ENCODE results near the gene TCF7L1.
"Not testable (repeated sequence)": the region's sequence is repeated elsewhere in the genome, so short reads cannot be mapped to it uniquely, and the experiment has no call there.

The TCF7L1 gene

GRCh38 chr2:85132397-85132796 is 795 bp upstream of the TCF7L1 start:
- no peak for DNase-seq (ENCODE audit: low read depth in 1 of 2, low spot score in 1 of 2)

GRCh38 chr2:85133751-85134254 is 611 bp downstream of the TCF7L1 start:
- DNase-seq (ENCODE audit: low read depth in 1 of 2, low spot score in 1 of 2): no peak

- DNase-seq (ENCODE audit: low read depth in 1 of 2, low spot score in 1 of 2): no peak
Observed at GRCh38 chr2:85134255-85134895, 1.2 kb downstream of the TCF7L1 start.

GRCh38 chr2:85134896-85135659 is 1.9 kb downstream of the TCF7L1 start:
- DNase-seq (ENCODE audit: low read depth in 1 of 2, low spot score in 1 of 2): no peak

- DNase-seq (ENCODE audit: low read depth in 1 of 2, low spot score in 1 of 2): no peak
Observed at GRCh38 chr2:85135660-85135914, 2.4 kb downstream of the TCF7L1 start.

GRCh38 chr2:85137156-85137555 is 4.0 kb downstream of the TCF7L1 start:
- no peak for DNase-seq (ENCODE audit: low read depth in 1 of 2, low spot score in 1 of 2)

GRCh38 chr2:85143463-85144082 is 10.4 kb downstream of the TCF7L1 start:
- DNase-seq (ENCODE audit: low read depth in 1 of 2, low spot score in 1 of 2): no peak

- no peak for DNase-seq (ENCODE audit: low read depth in 1 of 2, low spot score in 1 of 2)
Observed at GRCh38 chr2:85145116-85145820, 12.1 kb downstream of the TCF7L1 start.

- DNase-seq (ENCODE audit: low read depth in 1 of 2, low spot score in 1 of 2): no peak
Observed at GRCh38 chr2:85148190-85148589, 15.0 kb downstream of the TCF7L1 start.

- DNase-seq (ENCODE audit: low read depth in 1 of 2, low spot score in 1 of 2): no peak
Observed at GRCh38 chr2:85151026-85151425, 17.8 kb downstream of the TCF7L1 start.

GRCh38 chr2:85152895-85153294 is 19.7 kb downstream of the TCF7L1 start:
- DNase-seq (ENCODE audit: low read depth in 1 of 2, low spot score in 1 of 2): no peak

- no peak for DNase-seq (ENCODE audit: low read depth in 1 of 2, low spot score in 1 of 2)
Observed at GRCh38 chr2:85154048-85154753, 21.0 kb downstream of the TCF7L1 start.

GRCh38 chr2:85155082-85155481 is 21.9 kb downstream of the TCF7L1 start:
- DNase-seq (ENCODE audit: low read depth in 1 of 2, low spot score in 1 of 2): not testable (repeated sequence)

- DNase-seq (ENCODE audit: low read depth in 1 of 2, low spot score in 1 of 2): no peak
Observed at GRCh38 chr2:85156153-85156552, 23.0 kb downstream of the TCF7L1 start.

- DNase-seq (ENCODE audit: low read depth in 1 of 2, low spot score in 1 of 2): no peak
Observed at GRCh38 chr2:85156619-85157018, 23.4 kb downstream of the TCF7L1 start.

- DNase-seq (ENCODE audit: low read depth in 1 of 2, low spot score in 1 of 2): no peak
Observed at GRCh38 chr2:85157345-85157744, 24.2 kb downstream of the TCF7L1 start.

- no peak for DNase-seq (ENCODE audit: low read depth in 1 of 2, low spot score in 1 of 2)
Observed at GRCh38 chr2:85158559-85159273, 25.5 kb downstream of the TCF7L1 start.

- DNase-seq (ENCODE audit: low read depth in 1 of 2, low spot score in 1 of 2): no peak
Observed at GRCh38 chr2:85159589-85159988, 26.4 kb downstream of the TCF7L1 start.

- no peak for DNase-seq (ENCODE audit: low read depth in 1 of 2, low spot score in 1 of 2)
Observed at GRCh38 chr2:85160966-85161960, 28.1 kb downstream of the TCF7L1 start.

All from stimulated activated CD4-positive, alpha-beta T cell treated with anti-CD3 and anti-CD28 coated beads, Interleukin-15, amount 100 ng/mL, for 1 hour (primary cell).